HG03439 (cell line): Measurements from ENCODE around the gene GREB1.

Experiments
- ATAC-seq: cut with Tn5 transposase; IDR thresholded peaks from one replicate; pipeline ENCODE4 v1.9.1; 2021; ENCODE audit warnings: mild to moderate bottlenecking, moderate library complexity; ENCODE audit not compliant: unreplicated experiment

The GREB1 gene

GRCh38 chr2:11537951-11538350 is 4.1 kb downstream of the GREB1 start:
- ATAC-seq = no peak

- ATAC-seq = no peak
Observed at GRCh38 chr2:11539317-11540147, 5.7 kb downstream of the GREB1 start.

GRCh38 chr2:11540148-11540995 is 6.5 kb downstream of the GREB1 start:
- ATAC-seq = no peak

- no peak for ATAC-seq
Observed at GRCh38 chr2:11540996-11541692, 7.3 kb downstream of the GREB1 start.

- no peak for ATAC-seq
Observed at GRCh38 chr2:11541693-11542274, 7.9 kb downstream of the GREB1 start.

GRCh38 chr2:11542275-11542819 is 8.5 kb downstream of the GREB1 start:
- ATAC-seq = no peak

- ATAC-seq = no peak
Observed at GRCh38 chr2:11543337-11544216, 9.7 kb downstream of the GREB1 start.

- no peak for ATAC-seq
Observed at GRCh38 chr2:11546072-11546471, 12.2 kb downstream of the GREB1 start.

- no peak for ATAC-seq
Observed at GRCh38 chr2:11547912-11548497, 14.2 kb downstream of the GREB1 start.

- no peak for ATAC-seq
Observed at GRCh38 chr2:11550302-11550701, 16.5 kb downstream of the GREB1 start.

- ATAC-seq = no peak
Observed at GRCh38 chr2:11550901-11551568, 17.2 kb downstream of the GREB1 start.

GRCh38 chr2:11551569-11552259 is 17.9 kb downstream of the GREB1 start:
- no peak for ATAC-seq

GRCh38 chr2:11552260-11552638 is 18.4 kb downstream of the GREB1 start:
- ATAC-seq = no peak

- ATAC-seq = no peak
Observed at GRCh38 chr2:11553661-11554398, 20.0 kb downstream of the GREB1 start.

GRCh38 chr2:11554399-11554716 is 20.5 kb downstream of the GREB1 start:
- no peak for ATAC-seq

GRCh38 chr2:11556101-11556806 is 22.4 kb downstream of the GREB1 start:
- ATAC-seq = no peak

GRCh38 chr2:11558214-11558886 is 24.5 kb downstream of the GREB1 start:
- no peak for ATAC-seq
